HG02642 (cell line): ENCODE measurements around the gene ZFAND4.
A peak's percentile ranks its signal among the peaks of the same experiment; 100 is the strongest.
"Not testable (repeated sequence)": the region's sequence is repeated elsewhere in the genome, so short reads cannot be mapped to it uniquely, and the experiment has no call there.

ENCODE experiments used
- ATAC-seq: cut with Tn5 transposase; IDR thresholded peaks from one replicate; pipeline ENCODE4 v1.9.1; 2021; ENCODE audit warnings: mild to moderate bottlenecking; ENCODE audit not compliant: unreplicated experiment, poor library complexity

ZFAND4 gene

GRCh38 chr10:45672181-45673073 lies at the start of gene ZFAND4:
Gene ZFAND4 (minus strand): TSS chr10:45672772. CDS start chr10:45663725, 9,047 bp downstream.
- ATAC-seq: peak; percentile 95

- not testable (repeated sequence) for ATAC-seq
Measured at GRCh38 chr10:45721503-45721902, 48.9 kb upstream of the ZFAND4 start.

- ATAC-seq: not testable (repeated sequence)
Measured at GRCh38 chr10:45717642-45718041, 45.1 kb upstream of the ZFAND4 start.

GRCh38 chr10:45717053-45717452 lies 44.5 kb upstream of the ZFAND4 start:
- ATAC-seq: not testable (repeated sequence)

- not testable (repeated sequence) for ATAC-seq
Measured at GRCh38 chr10:45711223-45711622, 38.7 kb upstream of the ZFAND4 start.

- peak; percentile 96 for ATAC-seq
Measured at GRCh38 chr10:45710200-45710796, 37.7 kb upstream of the ZFAND4 start.

GRCh38 chr10:45678467-45678866 lies 5.9 kb upstream of the ZFAND4 start:
- not testable (repeated sequence) for ATAC-seq

GRCh38 chr10:45675388-45675787 lies 2.8 kb upstream of the ZFAND4 start:
- no peak for ATAC-seq

GRCh38 chr10:45673074-45673648 lies 589 bp upstream of the ZFAND4 start:
- ATAC-seq: no peak

- not testable (repeated sequence) for ATAC-seq
Measured at GRCh38 chr10:45671300-45671699, 1.3 kb downstream of the ZFAND4 start.

GRCh38 chr10:45669897-45670296 lies 2.7 kb downstream of the ZFAND4 start:
- not testable (repeated sequence) for ATAC-seq

- no peak for ATAC-seq
Measured at GRCh38 chr10:45660876-45661411, 11.6 kb downstream of the ZFAND4 start.

- no peak for ATAC-seq
Measured at GRCh38 chr10:45657033-45657926, 15.3 kb downstream of the ZFAND4 start.

GRCh38 chr10:45655219-45655618 lies 17.4 kb downstream of the ZFAND4 start:
- no peak for ATAC-seq

GRCh38 chr10:45654753-45655141 lies 17.8 kb downstream of the ZFAND4 start:
- ATAC-seq: not testable (repeated sequence)

GRCh38 chr10:45653454-45653853 lies 19.1 kb downstream of the ZFAND4 start:
- ATAC-seq: peak; percentile 77

GRCh38 chr10:45652511-45652910 lies 20.1 kb downstream of the ZFAND4 start:
- no peak for ATAC-seq

- no peak for ATAC-seq
Measured at GRCh38 chr10:45649296-45649695, 23.3 kb downstream of the ZFAND4 start.

- ATAC-seq: no peak
Measured at GRCh38 chr10:45647118-45647517, 25.5 kb downstream of the ZFAND4 start.
